Measurements from ENCODE around the gene PDE4C.
A peak's percentile ranks its signal among the peaks of the same experiment; 100 is the strongest.

Gene PDE4C

GRCh38 chr19:18185538-18185937 lies 40.7 kb downstream of the PDE4C start:
- Histone ChIP-seq H3K27me3 (no peaks in the 10 kb centered on the region), H3K9me3 (no peaks in the 10 kb centered on the region), H3K36me3 (no peaks in the 10 kb centered on the region), H3K27ac (no peak overlapping the region), H3K4me3 (ENCODE audit: low read depth in 1 of 2, low read length in 1 of 2) (no peak overlapping the region), H3K4me1 (ENCODE audit: control insufficient read depth in 1 of 2, insufficient read depth in 1 of 2, low read depth in 1 of 2, low read length in 1 of 2) (peaks cover 19 to 20% of the 10 kb centered on the region in 2 experiments)
- no peak for TF ChIP-seq CTCF (IDR thresholded peaks at IDR 0.05)

DNA sequence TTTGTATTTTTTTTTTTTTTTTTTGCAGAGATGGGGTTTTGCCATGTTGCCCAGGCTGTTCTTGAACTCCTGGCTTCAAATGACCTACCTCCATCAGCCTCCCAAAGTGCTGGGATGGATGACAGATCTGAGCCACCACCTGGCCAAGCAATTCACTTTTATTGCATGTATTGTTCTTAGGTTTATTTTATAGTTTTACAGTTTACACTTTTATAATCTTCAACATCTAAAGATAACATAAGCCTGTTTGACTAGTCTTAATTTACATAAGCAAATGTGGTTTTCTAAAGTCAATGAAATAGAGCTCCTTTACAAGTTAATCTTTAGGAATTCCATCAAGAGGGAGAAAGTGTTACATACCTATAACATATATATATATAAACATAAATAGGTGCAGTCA lies 42.7 kb downstream of the PDE4C start:
- no peaks in the 10 kb centered on the region for H3K27me3 ChIP-seq
- TF ChIP-seq CTCF (IDR thresholded peaks at IDR 0.05) = no peak
- no peaks in the 10 kb centered on the region for H3K9me3 ChIP-seq
- H3K4me1 ChIP-seq (ENCODE audit: control insufficient read depth in 1 of 2, insufficient read depth in 1 of 2, low read depth in 1 of 2, low read length in 1 of 2) = peaks cover 27 to 35% of the 10 kb centered on the region in 2 experiments
- peaks cover 12% of the 10 kb centered on the region for H3K36me3 ChIP-seq
- no peak overlapping the region for H3K27ac ChIP-seq
- H3K4me3 ChIP-seq (ENCODE audit: low read depth in 1 of 2, low read length in 1 of 2) = no peak overlapping the region

DNA sequence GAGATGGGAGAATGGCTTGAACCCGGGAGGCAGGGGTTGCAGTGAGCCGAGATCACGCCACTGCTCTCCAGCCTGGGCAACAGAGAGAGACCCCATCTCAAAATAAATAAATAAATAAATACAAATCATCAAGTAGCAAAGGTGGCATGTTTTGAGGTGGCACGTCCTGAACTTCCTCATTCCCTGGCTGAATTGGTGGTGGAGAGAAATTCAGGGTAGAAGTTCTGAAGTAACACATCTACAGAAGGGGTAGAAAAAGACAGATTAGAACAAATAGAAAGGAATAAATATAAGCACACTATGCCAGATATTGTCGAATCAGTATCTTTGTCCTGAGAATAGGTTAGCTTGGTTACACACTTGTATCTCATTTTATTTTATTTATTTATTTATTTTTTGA lies 46.3 kb downstream of the PDE4C start:
- no peak for TF ChIP-seq CTCF (IDR thresholded peaks at IDR 0.05)
- peaks cover 46% of the 10 kb centered on the region for H3K36me3 ChIP-seq
- H3K27me3 ChIP-seq = peaks cover 18% of the 10 kb centered on the region
- H3K9me3 ChIP-seq = no peaks in the 10 kb centered on the region
- peak overlapping the region in 1 of 2 experiments; percentile 57 for H3K4me3 ChIP-seq (ENCODE audit: low read depth in 1 of 2, low read length in 1 of 2)
- peaks cover 49 to 57% of the 10 kb centered on the region in 2 experiments for H3K4me1 ChIP-seq (ENCODE audit: control insufficient read depth in 1 of 2, insufficient read depth in 1 of 2, low read depth in 1 of 2, low read length in 1 of 2)
- H3K27ac ChIP-seq = peak overlapping the region; percentile 96

DNA sequence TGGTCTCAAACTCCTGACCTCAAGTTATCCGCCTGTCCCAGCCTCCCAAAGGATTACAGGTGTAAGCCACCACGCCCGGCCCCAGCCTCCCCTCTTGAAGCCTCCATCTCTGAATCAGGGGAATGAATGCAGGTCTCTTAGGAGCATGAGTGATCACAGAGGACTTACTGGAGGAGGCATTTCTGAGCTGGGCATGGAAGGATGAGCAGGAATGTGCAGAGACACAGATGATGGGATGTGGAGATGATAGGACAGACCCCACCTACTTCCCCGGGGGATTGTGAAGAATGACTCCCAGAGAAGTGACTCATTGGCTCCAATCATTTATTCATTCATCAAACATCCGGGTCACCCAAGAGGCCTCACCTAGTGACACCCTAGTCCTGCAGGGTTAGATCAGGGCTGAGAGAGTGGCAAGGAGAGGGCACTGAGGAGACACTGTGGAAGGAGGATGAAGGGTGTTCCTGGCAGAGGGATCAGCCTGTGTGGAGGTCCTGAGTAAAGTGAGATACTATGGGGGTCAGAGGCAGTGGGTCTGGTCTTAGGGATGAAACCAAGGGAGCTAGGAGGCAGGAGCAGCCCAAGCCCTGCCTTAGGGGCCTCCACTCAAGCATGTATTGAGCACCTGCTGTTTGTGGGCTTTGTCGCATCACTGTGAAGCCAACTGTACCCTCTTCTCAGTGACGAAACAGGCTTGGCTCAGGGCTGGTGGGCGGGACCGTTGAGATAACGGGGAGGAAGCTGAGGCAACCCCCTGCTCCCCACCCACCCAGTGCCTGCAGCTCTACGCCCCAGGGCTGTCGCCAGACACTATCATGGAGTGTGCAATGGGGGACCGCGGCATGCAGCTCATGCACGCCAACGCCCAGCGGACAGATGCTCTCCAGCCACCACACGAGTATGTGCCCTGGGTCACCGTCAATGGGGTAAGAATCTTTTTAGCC lies 49.6 kb downstream of the PDE4C start:
- no peak for TF ChIP-seq CTCF (IDR thresholded peaks at IDR 0.05)
- no peak overlapping the region for H3K4me3 ChIP-seq (ENCODE audit: low read depth in 1 of 2, low read length in 1 of 2)
- peak overlapping the region; percentile 13 for H3K27ac ChIP-seq
- peaks cover 47% of the 10 kb centered on the region for H3K36me3 ChIP-seq
- H3K4me1 ChIP-seq (ENCODE audit: control insufficient read depth in 1 of 2, insufficient read depth in 1 of 2, low read depth in 1 of 2, low read length in 1 of 2) = peaks cover 70 to 76% of the 10 kb centered on the region in 2 experiments
- H3K9me3 ChIP-seq = no peaks in the 10 kb centered on the region
- H3K27me3 ChIP-seq = peaks cover 19% of the 10 kb centered on the region

DNA sequence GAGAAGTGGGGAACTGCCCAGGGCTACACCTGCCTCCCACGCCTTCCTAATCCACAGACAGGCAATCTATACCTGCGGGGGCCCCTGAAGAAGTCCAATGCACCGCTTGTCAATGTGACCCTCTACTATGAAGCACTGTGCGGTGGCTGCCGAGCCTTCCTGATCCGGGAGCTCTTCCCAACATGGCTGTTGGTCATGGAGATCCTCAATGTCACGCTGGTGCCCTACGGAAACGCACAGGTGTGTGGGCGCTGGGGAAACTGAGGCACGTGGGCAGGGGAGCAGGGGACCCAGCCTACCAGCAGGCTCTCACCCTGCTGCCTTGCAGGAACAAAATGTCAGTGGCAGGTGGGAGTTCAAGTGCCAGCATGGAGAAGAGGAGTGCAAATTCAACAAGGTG lies 51.3 kb downstream of the PDE4C start:
- Histone ChIP-seq H3K4me3 (ENCODE audit: low read depth in 1 of 2, low read length in 1 of 2) (peak overlapping the region; percentile 73 to 84), H3K27ac (peak overlapping the region; percentile 98), H3K9me3 (no peaks in the 10 kb centered on the region), H3K4me1 (ENCODE audit: control insufficient read depth in 1 of 2, insufficient read depth in 1 of 2, low read depth in 1 of 2, low read length in 1 of 2) (peaks cover 70 to 71% of the 10 kb centered on the region in 2 experiments), H3K36me3 (peaks cover 47% of the 10 kb centered on the region), H3K27me3 (peaks cover 19% of the 10 kb centered on the region)
- no peak for TF ChIP-seq CTCF (IDR thresholded peaks at IDR 0.05)
